Calu3 (cell line): Measurements from ENCODE around the gene DAPK2. TPM values are rescaled to one million over a fixed set of nuclear protein-coding genes. Genes with fewer than 3 reads are reported as not detected.

Experiments used
- BruUV-seq: library from RNA; stranded (reverse); fragments of 400-500 nt; replicated peaks from 2 replicates; lab custom pipeline; 2021; lab: Mats Ljungman, UMichigan
- CTCF ChIA-PET: fragments of 300-600 bp; sonication (Branson Sonifier 250); formaldehyde crosslinking; loops from one replicate; lab custom pipeline; 2022; ENCODE audit warnings: antibody characterized with exemption; lab: Charles Lee
- DNase-seq: peaks from one replicate; pipeline ENCODE4 v3.0.0; 2022
- H3K27ac Mint-ChIP-seq: one replicate; pipeline ENCODE4 v1.8.0; 2022; ENCODE audit warnings: mixed read lengths; ENCODE audit not compliant: unreplicated experiment
- H3K27me3 Mint-ChIP-seq: one replicate; pipeline ENCODE4 v1.8.0; 2022; ENCODE audit warnings: mixed read lengths; ENCODE audit not compliant: unreplicated experiment
- H3K36me3 Mint-ChIP-seq: one replicate; pipeline ENCODE4 v1.8.0; 2022; ENCODE audit warnings: mild to moderate bottlenecking, moderate library complexity, mixed read lengths; ENCODE audit not compliant: insufficient read depth, unreplicated experiment
- H3K4me1 Mint-ChIP-seq: one replicate; pipeline ENCODE4 v1.8.0; 2022; ENCODE audit warnings: mild to moderate bottlenecking, low read depth, mixed read lengths; ENCODE audit not compliant: unreplicated experiment
- H3K4me3 Mint-ChIP-seq: one replicate; pipeline ENCODE4 v1.8.0; 2022; ENCODE audit warnings: mild to moderate bottlenecking, low read depth, moderate library complexity, mixed read lengths; ENCODE audit not compliant: unreplicated experiment
- H3K9me3 Mint-ChIP-seq: one replicate; pipeline ENCODE4 v1.8.0; 2022; ENCODE audit warnings: low read depth, mixed read lengths; ENCODE audit not compliant: unreplicated experiment
- intact Hi-C: fragments of 100-400 bp; cut with micrococcal nuclease; formaldehyde crosslinking; loops from one replicate; pipeline ENCODE4 v1.10.0; 2022; ENCODE audit not compliant: unreplicated experiment
- total RNA-seq: library from RNA; stranded (reverse); gene quantifications from 2 replicates; pipeline ENCODE4 v1.2.3, GENCODE V29; 2022
- TF ChIP-seq, protein P1 (sequence below): fragments of 200-600 bp; IDR thresholded peaks from one replicate; pipeline ENCODE4 v1.8.0; 2022; ENCODE audit warnings: antibody characterized with exemption; ENCODE audit not compliant: unreplicated experiment

DAPK2 gene
- total RNA-seq, 1 experiment from 2014 or later, result 1.1 TPM

DNA sequence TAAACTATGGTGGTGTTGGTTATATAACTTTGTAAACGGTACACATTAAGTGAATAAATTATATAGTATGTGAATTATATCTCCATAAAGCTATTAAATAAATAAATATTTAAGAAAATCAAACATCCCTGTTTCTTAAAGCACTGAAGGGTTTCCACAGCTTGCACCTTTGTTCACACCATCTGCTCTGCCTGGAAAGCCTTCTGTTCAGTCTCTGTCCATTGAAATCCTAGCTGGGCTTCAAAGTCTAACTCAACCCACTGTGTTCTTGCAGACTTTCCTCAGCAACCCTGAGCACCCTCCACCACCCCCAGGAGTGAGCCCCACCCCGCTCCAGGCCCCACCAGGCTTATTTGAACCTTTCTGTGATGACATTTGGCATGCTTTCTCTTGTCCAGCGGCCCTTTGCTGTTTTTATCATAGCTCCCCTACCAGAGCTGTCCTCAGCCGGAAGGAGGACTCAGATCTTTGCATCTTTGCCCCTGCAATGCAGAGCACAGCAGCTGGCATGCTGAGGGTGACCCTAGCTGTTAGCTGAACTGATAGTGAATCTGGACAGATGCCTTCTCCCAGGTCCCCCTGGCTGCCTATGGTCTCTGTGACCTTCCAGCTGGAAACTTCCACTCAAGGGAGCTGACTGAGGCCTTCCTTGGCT, 105.2 kb downstream of the DAPK2 start:
- Mint-ChIP-seq H3K4me3 (no peak overlapping the region), H3K4me1 (peaks cover 14% of the 10 kb centered on the region), H3K27ac (no peak overlapping the region), H3K27me3 (peaks cover 12% of the 10 kb centered on the region), H3K36me3 (peaks cover 3% of the 10 kb centered on the region), H3K9me3 (no peaks in the 10 kb centered on the region)
- DNase-seq, result no peak
- intact Hi-C loops, result no loop called here
- CTCF ChIA-PET, result interaction anchor here (1.0 kb wide), 1 partner anchor 102 kb away, joined by 3 read pairs; no protein-coding TSS in a partner anchor
- TF ChIP-seq, protein P1, sequence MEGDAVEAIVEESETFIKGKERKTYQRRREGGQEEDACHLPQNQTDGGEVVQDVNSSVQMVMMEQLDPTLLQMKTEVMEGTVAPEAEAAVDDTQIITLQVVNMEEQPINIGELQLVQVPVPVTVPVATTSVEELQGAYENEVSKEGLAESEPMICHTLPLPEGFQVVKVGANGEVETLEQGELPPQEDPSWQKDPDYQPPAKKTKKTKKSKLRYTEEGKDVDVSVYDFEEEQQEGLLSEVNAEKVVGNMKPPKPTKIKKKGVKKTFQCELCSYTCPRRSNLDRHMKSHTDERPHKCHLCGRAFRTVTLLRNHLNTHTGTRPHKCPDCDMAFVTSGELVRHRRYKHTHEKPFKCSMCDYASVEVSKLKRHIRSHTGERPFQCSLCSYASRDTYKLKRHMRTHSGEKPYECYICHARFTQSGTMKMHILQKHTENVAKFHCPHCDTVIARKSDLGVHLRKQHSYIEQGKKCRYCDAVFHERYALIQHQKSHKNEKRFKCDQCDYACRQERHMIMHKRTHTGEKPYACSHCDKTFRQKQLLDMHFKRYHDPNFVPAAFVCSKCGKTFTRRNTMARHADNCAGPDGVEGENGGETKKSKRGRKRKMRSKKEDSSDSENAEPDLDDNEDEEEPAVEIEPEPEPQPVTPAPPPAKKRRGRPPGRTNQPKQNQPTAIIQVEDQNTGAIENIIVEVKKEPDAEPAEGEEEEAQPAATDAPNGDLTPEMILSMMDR, result no peak
- no TSS peak for BruUV-seq

DNA sequence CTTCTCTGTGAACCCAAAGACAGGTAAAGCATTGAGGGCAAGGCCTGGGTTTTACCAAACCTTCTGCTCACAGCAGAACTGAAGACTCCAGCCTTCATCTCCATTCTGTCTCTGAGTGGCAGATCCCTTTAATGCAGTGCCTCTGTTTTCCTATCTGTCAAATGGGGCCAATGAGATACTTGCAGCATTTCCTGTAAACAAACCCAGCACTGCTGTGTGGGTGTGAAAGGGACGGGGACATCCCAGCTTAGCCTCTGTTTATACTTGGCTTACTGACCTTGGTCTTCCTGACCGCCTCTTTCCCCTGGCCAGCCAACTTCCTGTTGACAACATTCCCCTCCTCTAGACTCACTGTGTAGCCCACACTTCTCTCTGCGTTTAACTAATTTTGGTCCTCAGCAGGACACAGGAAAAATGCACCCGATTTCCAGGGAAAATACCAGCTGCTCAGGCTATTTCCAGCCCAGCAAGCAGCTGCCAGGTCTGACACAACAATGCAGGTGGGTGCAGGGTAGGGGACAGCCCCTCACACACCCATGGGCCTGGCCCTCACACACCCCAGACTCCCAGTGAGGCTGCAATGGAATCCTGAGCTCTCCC, 106.7 kb downstream of the DAPK2 start:
- Mint-ChIP-seq H3K4me1 (no peaks in the 10 kb centered on the region), H3K4me3 (no peak overlapping the region), H3K27me3 (peaks cover 2% of the 10 kb centered on the region), H3K27ac (no peak overlapping the region), H3K9me3 (no peaks in the 10 kb centered on the region), H3K36me3 (peaks cover 3% of the 10 kb centered on the region)
- BruUV-seq, result no TSS peak
- DNase-seq, result no peak
- intact Hi-C loops, result no loop called here
- TF ChIP-seq, protein P1, result no peak
- CTCF ChIA-PET, result interaction anchor here (1.0 kb wide), 2 partner anchors 28 to 101 kb away, joined by 3 read pairs; no protein-coding TSS in a partner anchor

DNA sequence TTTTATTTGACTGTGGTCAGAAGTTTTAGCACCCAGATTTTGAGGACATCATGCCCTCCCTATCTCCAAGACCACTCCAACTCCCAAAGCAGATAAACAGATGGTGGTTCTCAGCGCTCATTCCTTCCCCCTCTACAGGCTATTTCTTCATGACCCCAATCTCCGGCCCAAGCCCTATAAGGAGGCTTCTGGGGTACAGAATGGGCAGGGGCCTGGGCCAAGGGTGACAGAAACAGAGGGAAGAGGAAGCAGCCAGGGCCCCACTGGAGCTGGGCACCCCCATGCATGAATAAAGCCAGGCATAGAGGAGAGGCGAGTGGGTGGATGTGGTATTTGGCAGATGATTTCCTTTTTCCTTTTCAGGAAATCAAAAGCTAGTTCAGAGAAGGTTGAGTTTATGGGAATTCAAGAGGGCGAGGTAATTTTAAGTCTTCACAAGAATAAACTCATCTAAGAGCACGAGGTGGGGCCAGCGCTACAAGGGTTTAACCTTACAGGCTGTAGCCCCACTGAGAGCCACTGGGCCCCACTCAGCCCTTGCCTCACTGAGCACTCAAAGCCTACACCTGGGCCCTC, 107.7 kb downstream of the DAPK2 start:
- no TSS peak for BruUV-seq
- peaks cover 3% of the 10 kb centered on the region for H3K36me3 Mint-ChIP-seq
- intact Hi-C loops, result no loop called here
- H3K4me1 Mint-ChIP-seq, result no peaks in the 10 kb centered on the region
- H3K9me3 Mint-ChIP-seq, result no peaks in the 10 kb centered on the region
- H3K4me3 Mint-ChIP-seq, result no peak overlapping the region
- CTCF ChIA-PET, result no interaction called here
- no peaks in the 10 kb centered on the region for H3K27me3 Mint-ChIP-seq
- DNase-seq, result no peak
- TF ChIP-seq, protein P1, result no peak
- no peak overlapping the region for H3K27ac Mint-ChIP-seq

DNA sequence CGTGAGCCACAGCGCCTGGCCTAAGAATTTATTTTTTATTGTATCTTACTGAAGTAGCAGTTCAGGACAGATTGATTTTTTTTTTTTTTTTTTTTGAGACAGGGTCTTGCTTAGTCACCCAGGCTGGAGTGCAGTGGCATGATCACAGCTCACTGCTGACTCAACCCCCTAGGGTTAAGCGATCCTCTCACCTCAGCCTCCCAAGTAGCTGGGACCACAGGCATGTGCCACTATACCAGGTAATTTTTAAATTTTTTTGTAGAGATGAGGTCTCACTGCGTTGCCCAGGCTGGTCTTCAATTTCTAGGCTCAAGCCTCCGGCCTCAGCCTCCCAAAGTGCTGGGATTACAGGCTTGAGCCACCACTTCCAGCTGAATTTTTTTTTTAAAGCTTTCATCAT, 112.8 kb downstream of the DAPK2 start:
- no TSS peak for BruUV-seq
- H3K36me3 Mint-ChIP-seq, result no peaks in the 10 kb centered on the region
- H3K4me3 Mint-ChIP-seq, result no peak overlapping the region
- intact Hi-C loops, result no loop called here
- no peaks in the 10 kb centered on the region for H3K9me3 Mint-ChIP-seq
- H3K4me1 Mint-ChIP-seq, result no peaks in the 10 kb centered on the region
- H3K27ac Mint-ChIP-seq, result no peak overlapping the region
- H3K27me3 Mint-ChIP-seq, result peaks cover 7% of the 10 kb centered on the region
- no peak for DNase-seq
- CTCF ChIA-PET, result interaction anchor here (0.7 to 1.2 kb wide), 4 partner anchors 12 to 817 kb away, joined by 3 to 6 read pairs (median 3); no protein-coding TSS in a partner anchor
- TF ChIP-seq, protein P1, result no peak
